MCF 10A (cell line): Measurements from ENCODE around the gene LRTM2. TPM values are rescaled to one million over a fixed set of nuclear protein-coding genes. Genes with fewer than 3 reads are reported as not detected.

ENCODE experiments used
- BruUV-seq: library from RNA; stranded (reverse); fragments of 400-500 nt; replicated peaks from 2 replicates; lab custom pipeline; 2021; lab: Mats Ljungman, UMichigan
- CTCF ChIA-PET: fragments of 300-600 bp; sonication (Branson Sonifier 250); formaldehyde crosslinking; extraction: SDS; loops from one replicate; lab custom pipeline; 2021; ENCODE audit warnings: antibody characterized with exemption, inconsistent platforms; lab: Yijun Ruan, JAX
- POLR2A ChIA-PET: fragments of 300-600, 350-650 bp; sonication (Branson Sonifier 250); formaldehyde crosslinking; extraction: SDS; loops from one replicate; lab custom pipeline; 2020; ENCODE audit warnings: antibody characterized with exemption, inconsistent platforms; lab: Yijun Ruan, JAX
- DNase-seq: peaks from one replicate; pipeline ENCODE4 v3.0.0-alpha.2; 2018; ENCODE audit not compliant: unreplicated experiment
- H3K27ac Mint-ChIP-seq: one replicate; pipeline ENCODE4 v1.8.0; 2022; ENCODE audit warnings: mild to moderate bottlenecking, low read depth, mixed read lengths; ENCODE audit not compliant: unreplicated experiment
- H3K27me3 Mint-ChIP-seq: one replicate; pipeline ENCODE4 v1.8.0; 2022; ENCODE audit warnings: mixed read lengths; ENCODE audit not compliant: insufficient read depth, unreplicated experiment
- H3K36me3 Mint-ChIP-seq: one replicate; pipeline ENCODE4 v1.8.0; 2022; ENCODE audit warnings: mild to moderate bottlenecking, moderate library complexity, mixed read lengths; ENCODE audit not compliant: insufficient read depth, unreplicated experiment
- H3K4me1 Mint-ChIP-seq: one replicate; pipeline ENCODE4 v1.8.0; 2022; ENCODE audit warnings: mixed read lengths; ENCODE audit not compliant: insufficient read depth, unreplicated experiment
- H3K4me3 Mint-ChIP-seq: one replicate; pipeline ENCODE4 v1.8.0; 2022; ENCODE audit warnings: mild to moderate bottlenecking, moderate library complexity, mixed read lengths; ENCODE audit not compliant: unreplicated experiment
- H3K9me3 Mint-ChIP-seq: one replicate; pipeline ENCODE4 v1.8.0; 2022; ENCODE audit warnings: mixed read lengths; ENCODE audit not compliant: unreplicated experiment
- intact Hi-C: fragments of 100-400 bp; cut with micrococcal nuclease; formaldehyde crosslinking; loops from 2 replicates; pipeline ENCODE4 v1.14.1; 2022
- total RNA-seq: library from RNA; stranded (reverse); gene quantifications from 2 replicates; pipeline ENCODE4 v1.2.3, GENCODE V29; 2022
- TF ChIP-seq, protein P1 (sequence below): fragments of 200-600 bp; IDR thresholded peaks from one replicate; pipeline ENCODE4 v1.8.0; 2022; ENCODE audit warnings: antibody characterized with exemption, mild to moderate bottlenecking; ENCODE audit not compliant: unreplicated experiment

Gene LRTM2
- total RNA-seq, 1 experiment from 2014 or later, result not detected

DNA sequence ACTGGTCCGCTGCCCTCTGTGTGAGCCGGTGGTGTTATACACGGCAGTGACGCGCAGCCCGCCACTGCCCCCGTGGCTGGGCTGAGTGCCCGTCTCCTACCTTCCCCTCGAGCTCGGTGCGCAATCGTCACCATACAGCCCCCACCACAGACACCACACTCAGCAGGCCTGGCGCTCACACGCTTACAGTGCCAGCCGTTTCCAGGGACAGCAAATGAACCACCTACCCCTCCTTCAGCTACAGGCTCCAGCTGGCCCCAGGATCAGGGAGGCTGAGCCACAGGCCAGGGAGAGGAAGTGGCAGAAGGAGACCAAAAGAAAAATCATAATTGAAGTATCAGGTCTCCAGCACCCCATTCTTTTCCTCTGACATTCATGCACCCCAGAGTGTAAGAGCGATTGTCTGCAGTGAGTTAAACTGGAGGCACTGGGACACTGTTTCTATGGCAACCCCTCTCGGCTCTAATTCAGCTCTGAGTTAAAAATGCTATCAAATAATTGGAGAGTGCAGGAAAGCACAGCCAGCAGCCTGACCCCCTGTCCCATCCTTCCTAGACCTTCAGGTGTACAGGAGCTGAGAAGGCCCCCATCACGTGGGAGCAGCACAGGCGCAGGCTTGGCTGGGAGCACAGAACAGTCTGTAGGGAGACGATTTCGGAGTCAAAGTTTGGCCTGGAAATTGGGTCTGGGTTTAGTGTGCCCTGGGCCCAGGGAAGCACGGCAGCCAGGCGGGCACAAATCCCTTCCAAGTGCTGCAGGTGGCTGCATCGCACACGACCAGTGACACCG is 18.0 kb downstream of the LRTM2 start:
- ChIA-PET POLR2A (no interaction called here), CTCF (interaction anchor here (0.5 to 1.2 kb wide), 3 partner anchors 84 to 206 kb away, joined by 3 to 4 read pairs (median 3); no protein-coding TSS in a partner anchor)
- intact Hi-C loops, result no loop called here
- H3K36me3 Mint-ChIP-seq, result no peaks in the 10 kb centered on the region
- no peak overlapping the region for H3K27ac Mint-ChIP-seq
- no peaks in the 10 kb centered on the region for H3K4me1 Mint-ChIP-seq
- no peaks in the 10 kb centered on the region for H3K9me3 Mint-ChIP-seq
- H3K27me3 Mint-ChIP-seq, result peaks cover 68% of the 10 kb centered on the region
- BruUV-seq, result no TSS peak
- TF ChIP-seq, protein P1, sequence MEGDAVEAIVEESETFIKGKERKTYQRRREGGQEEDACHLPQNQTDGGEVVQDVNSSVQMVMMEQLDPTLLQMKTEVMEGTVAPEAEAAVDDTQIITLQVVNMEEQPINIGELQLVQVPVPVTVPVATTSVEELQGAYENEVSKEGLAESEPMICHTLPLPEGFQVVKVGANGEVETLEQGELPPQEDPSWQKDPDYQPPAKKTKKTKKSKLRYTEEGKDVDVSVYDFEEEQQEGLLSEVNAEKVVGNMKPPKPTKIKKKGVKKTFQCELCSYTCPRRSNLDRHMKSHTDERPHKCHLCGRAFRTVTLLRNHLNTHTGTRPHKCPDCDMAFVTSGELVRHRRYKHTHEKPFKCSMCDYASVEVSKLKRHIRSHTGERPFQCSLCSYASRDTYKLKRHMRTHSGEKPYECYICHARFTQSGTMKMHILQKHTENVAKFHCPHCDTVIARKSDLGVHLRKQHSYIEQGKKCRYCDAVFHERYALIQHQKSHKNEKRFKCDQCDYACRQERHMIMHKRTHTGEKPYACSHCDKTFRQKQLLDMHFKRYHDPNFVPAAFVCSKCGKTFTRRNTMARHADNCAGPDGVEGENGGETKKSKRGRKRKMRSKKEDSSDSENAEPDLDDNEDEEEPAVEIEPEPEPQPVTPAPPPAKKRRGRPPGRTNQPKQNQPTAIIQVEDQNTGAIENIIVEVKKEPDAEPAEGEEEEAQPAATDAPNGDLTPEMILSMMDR, result no peak
- no peak overlapping the region for H3K4me3 Mint-ChIP-seq
- DNase-seq, result no peak

DNA sequence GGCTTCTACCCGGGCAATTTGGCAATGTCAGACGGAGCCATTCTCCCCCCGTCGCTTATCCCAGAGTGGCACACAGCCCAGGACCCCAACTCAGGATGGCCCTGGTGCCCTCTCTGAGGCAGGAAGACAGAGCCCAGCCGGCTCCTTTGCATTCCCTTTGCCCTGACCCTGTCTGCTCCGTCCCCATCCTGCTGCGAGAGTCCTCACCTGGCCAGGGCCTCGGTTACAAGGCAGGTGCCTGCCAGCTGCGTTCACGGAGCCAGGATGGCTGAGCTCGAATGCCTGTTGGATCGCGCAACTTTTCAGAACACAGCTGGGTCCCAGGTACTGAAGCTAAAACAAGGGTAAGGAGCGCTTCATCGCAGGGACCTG is 18.6 kb downstream of the LRTM2 start:
- ChIA-PET POLR2A (no interaction called here), CTCF (interaction anchor here (0.5 to 1.2 kb wide), 2 partner anchors 83 to 207 kb away, joined by 3 to 4 read pairs; no protein-coding TSS in a partner anchor)
- H3K9me3 Mint-ChIP-seq, result no peaks in the 10 kb centered on the region
- BruUV-seq, result no TSS peak
- TF ChIP-seq, protein P1, result no peak
- peaks cover 68% of the 10 kb centered on the region for H3K27me3 Mint-ChIP-seq
- H3K27ac Mint-ChIP-seq, result no peak overlapping the region
- no peaks in the 10 kb centered on the region for H3K4me1 Mint-ChIP-seq
- H3K36me3 Mint-ChIP-seq, result no peaks in the 10 kb centered on the region
- DNase-seq, result no peak
- no peak overlapping the region for H3K4me3 Mint-ChIP-seq
- intact Hi-C loops, result no loop called here

DNA sequence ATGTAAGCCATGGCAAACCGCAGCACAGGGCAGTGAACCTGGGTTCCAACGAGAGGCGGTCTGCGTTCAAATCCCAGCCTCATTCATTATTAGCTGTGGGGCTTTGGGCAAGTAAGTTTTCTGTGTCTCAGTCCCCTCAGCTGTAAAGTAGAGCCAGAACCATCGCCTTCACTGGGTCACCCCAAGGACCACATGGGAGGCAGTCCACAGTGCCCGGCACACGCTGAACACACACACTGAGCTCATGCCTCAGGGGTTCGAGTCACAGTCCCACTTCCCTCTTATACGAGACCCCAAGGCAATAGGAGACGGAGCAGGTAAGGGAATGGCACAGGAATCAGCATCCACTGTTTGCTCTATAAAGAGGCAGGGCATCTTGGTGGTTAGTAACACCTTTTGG is 19.1 kb downstream of the LRTM2 start:
- H3K9me3 Mint-ChIP-seq, result no peaks in the 10 kb centered on the region
- no peaks in the 10 kb centered on the region for H3K4me1 Mint-ChIP-seq
- DNase-seq, result no peak
- no peaks in the 10 kb centered on the region for H3K36me3 Mint-ChIP-seq
- ChIA-PET CTCF (interaction anchor here (0.7 to 1.2 kb wide), 2 partner anchors 86 to 207 kb away, joined by 3 read pairs; no protein-coding TSS in a partner anchor), POLR2A (no interaction called here)
- TF ChIP-seq, protein P1, result no peak
- H3K4me3 Mint-ChIP-seq, result no peak overlapping the region
- BruUV-seq, result no TSS peak
- H3K27me3 Mint-ChIP-seq, result peaks cover 68% of the 10 kb centered on the region
- no peak overlapping the region for H3K27ac Mint-ChIP-seq
- intact Hi-C loops, result no loop called here
